Measurements from ENCODE around the gene REV3L.

GRCh38 chr6:111416529-111416928 is 66.5 kb downstream of the REV3L start:
- TF ChIP-seq, protein P1, sequence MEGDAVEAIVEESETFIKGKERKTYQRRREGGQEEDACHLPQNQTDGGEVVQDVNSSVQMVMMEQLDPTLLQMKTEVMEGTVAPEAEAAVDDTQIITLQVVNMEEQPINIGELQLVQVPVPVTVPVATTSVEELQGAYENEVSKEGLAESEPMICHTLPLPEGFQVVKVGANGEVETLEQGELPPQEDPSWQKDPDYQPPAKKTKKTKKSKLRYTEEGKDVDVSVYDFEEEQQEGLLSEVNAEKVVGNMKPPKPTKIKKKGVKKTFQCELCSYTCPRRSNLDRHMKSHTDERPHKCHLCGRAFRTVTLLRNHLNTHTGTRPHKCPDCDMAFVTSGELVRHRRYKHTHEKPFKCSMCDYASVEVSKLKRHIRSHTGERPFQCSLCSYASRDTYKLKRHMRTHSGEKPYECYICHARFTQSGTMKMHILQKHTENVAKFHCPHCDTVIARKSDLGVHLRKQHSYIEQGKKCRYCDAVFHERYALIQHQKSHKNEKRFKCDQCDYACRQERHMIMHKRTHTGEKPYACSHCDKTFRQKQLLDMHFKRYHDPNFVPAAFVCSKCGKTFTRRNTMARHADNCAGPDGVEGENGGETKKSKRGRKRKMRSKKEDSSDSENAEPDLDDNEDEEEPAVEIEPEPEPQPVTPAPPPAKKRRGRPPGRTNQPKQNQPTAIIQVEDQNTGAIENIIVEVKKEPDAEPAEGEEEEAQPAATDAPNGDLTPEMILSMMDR (IDR thresholded peaks at IDR 0.05; ENCODE audit: control extremely low read depth in 1 of 3, insufficient read depth in 1 of 3, low read depth in 1 of 3, low read length in 3 of 3), result no peak
- TF ChIP-seq SP1 (IDR thresholded peaks at IDR 0.05; ENCODE audit: low read depth, low read length) (no peak), POLR2A (IDR thresholded peaks at IDR 0.05; ENCODE audit: control extremely low read depth in 1 of 2, low read depth in 2 of 2, low read length in 2 of 2) (no peak), EP300 (IDR thresholded peaks at IDR 0.05; ENCODE audit: borderline replicate concordance in 1 of 2, low read depth in 2 of 2, low read length in 2 of 2) (no peak), POLR2AphosphoS5 (IDR thresholded peaks at IDR 0.05; ENCODE audit: low read depth, low read length) (no peak), EZH2 (IDR thresholded peaks at IDR 0.05; ENCODE audit: low read depth, low read length, severe bottlenecking) (no peak), CHD2 (IDR thresholded peaks at IDR 0.05; ENCODE audit: low read length) (no peak), SIRT6 (IDR thresholded peaks at IDR 0.05; ENCODE audit: low read length) (no peak), HDAC2 (IDR thresholded peaks at IDR 0.05; ENCODE audit: borderline replicate concordance in 1 of 2, low read depth in 2 of 2, low read length in 2 of 2) (no peak), RFX5 (IDR thresholded peaks at IDR 0.05; ENCODE audit: borderline replicate concordance, low read depth, low read length) (no peak), NANOG (IDR thresholded peaks at IDR 0.05; ENCODE audit: insufficient read depth, low read depth, low read length, poor library complexity, severe bottlenecking) (no peak), TEAD4 (IDR thresholded peaks at IDR 0.05; ENCODE audit: low read depth, low read length) (no peak)
- TF ChIP-seq, protein P2, sequence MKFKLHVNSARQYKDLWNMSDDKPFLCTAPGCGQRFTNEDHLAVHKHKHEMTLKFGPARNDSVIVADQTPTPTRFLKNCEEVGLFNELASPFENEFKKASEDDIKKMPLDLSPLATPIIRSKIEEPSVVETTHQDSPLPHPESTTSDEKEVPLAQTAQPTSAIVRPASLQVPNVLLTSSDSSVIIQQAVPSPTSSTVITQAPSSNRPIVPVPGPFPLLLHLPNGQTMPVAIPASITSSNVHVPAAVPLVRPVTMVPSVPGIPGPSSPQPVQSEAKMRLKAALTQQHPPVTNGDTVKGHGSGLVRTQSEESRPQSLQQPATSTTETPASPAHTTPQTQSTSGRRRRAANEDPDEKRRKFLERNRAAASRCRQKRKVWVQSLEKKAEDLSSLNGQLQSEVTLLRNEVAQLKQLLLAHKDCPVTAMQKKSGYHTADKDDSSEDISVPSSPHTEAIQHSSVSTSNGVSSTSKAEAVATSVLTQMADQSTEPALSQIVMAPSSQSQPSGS (IDR thresholded peaks at IDR 0.05; ENCODE audit: low read length), result no peak
- TF ChIP-seq, protein P3, sequence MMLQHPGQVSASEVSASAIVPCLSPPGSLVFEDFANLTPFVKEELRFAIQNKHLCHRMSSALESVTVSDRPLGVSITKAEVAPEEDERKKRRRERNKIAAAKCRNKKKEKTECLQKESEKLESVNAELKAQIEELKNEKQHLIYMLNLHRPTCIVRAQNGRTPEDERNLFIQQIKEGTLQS (IDR thresholded peaks at IDR 0.05; ENCODE audit: insufficient read depth, low read depth, low read length), result no peak

Measured in H1 (cell line).